GM21528 (cell line): ENCODE measurements around the gene EGFL8.

ENCODE experiments used
- ATAC-seq: cut with Tn5 transposase; IDR thresholded peaks from one replicate; pipeline ENCODE4 v1.9.1; 2021; ENCODE audit warnings: mild to moderate bottlenecking, moderate library complexity; ENCODE audit not compliant: unreplicated experiment, low FRiP score

EGFL8 gene

DNA sequence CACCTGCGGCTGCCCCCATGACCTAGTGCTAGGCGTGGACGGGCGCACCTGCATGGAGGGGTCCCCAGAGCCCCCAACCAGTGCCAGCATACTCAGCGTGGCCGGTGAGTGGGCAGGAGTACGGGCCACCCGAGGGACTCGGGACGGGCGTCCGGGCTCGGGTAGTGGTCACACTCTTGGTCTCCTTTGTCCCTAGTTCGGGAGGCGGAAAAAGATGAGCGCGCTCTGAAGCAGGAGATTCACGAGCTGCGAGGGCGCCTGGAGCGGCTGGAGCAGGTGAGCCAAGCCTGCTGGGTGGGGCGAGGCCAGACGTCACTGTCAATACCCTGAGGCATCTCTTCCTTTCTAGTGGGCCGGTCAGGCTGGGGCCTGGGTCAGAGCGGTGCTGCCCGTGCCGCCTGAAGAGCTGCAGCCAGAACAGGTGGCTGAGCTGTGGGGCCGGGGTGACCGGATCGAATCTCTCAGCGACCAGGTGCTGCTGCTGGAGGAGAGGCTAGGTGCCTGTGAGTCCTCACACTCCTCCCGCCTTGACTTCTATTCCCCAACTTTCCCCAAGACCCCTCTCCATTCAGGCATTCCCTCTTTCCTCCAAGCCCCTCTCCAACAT, 2.9 kb downstream of the EGFL8 start:
- no peak for ATAC-seq

DNA sequence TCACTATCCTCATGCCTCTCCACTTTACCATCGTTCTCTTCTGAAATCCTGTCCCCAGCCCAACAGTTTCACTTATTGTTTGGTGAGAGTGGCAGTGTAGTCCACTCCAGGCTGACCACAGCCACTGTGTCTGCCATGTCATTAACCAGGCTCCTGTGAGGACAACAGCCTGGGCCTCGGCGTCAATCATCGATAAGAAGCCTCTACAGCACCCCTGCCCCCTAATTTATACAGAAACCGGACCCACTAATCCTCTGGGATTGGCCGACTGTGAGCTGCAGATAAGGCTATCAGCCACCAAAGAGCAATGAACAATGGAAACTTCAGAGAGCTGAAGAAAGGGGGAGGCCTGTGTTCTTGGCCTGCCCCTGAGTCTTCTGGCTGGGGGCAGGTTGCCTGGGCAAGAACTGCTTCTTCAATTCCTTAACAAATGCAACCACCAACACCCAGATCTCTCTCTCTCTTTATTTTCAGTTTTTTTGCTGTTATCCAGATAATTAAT, 3.4 kb downstream of the EGFL8 start:
- no peak for ATAC-seq

GRCh38 chr6:32168350-32168749, 4.0 kb downstream of the EGFL8 start:
- no peak for ATAC-seq

DNA sequence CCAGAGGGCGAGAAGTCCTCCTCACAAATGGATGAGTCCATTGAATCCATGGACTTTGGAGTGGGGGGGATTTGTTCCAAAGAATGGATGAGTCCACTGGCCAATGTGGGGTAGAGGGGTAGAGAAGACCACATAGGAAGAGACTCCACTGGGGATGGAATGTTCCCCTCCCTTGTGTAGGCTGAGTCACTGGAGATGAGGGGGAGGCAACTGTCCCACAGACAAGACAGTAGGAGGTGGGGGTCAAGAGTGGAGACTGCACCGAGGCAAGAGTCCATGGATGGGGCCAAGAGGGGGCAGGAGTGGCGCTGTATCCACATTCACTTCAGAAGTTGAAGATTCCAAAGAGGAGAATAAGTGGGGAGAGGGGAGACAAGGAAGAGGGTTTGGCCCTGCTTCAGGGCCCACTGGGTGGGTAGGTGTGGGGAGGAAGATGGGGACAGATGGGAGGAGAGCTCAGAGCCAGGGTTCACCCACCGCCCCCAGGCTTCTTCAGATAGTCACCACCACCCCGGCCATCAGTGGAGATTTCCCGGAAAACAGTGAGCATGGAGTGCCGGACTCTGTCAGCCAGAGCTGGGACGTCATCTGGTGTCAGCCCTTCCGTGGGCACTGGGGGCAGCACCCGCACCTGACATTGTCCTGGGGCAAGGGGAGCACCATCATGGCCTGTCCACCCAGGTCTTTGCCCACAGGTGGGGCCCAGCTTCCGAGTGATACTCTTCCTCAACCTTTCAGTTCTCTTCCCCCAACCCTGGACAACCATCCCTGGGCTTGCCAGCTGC, 4.6 kb downstream of the EGFL8 start:
- ATAC-seq: no peak

GRCh38 chr6:32170294-32170693, 5.9 kb downstream of the EGFL8 start:
- no peak for ATAC-seq

DNA sequence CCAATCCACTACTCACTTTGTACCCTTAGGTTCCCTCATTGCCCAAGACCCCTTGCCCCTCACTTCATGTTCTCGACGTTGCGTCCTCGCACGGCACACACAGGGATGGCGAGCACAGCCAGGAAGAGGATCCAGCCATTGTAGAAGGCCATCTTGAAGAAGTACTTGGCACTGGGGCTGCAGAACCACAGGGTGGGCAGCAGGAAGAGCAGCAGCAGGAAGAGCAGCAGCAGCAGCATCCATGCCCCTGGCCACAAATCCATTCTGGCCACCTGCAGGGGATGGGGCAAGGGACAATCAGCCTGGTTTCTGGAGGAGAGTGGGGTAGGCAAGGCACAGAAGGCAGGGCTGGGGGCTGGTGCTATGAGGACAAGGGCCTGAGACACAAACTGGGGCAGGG, 6.8 kb downstream of the EGFL8 start:
- no peak for ATAC-seq

DNA sequence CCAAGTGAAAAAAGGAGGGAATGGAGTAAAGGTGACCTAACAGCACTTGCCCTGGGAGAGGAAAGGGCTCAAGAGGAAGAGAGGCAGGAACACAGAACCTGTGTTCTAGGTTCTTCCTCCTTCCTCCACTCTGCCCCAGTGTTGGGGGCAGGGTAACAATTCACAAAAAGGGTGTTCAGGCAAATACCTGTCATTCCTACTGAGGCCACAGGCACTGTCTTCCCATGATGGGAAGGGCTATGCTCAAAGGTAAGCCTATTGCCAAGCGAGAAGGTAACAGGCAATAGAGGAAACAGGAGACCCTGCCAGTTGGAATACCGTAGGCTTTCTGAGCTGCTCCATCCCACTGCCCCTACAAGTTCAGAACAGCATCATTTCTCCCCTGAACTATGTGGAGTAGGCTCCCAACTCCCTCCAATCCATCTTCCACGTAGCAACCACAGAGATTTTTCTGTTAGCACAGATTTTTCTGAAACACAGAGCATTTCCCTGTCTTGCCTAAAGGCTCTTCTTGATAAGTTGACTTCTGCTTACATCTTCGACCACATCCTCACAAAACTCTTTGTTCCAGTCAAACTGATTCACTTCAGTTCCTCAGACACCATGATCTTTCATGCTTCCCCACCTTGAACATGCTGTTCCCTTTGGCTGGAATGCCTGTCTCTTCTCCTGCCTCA, 8.8 kb downstream of the EGFL8 start:
- no peak for ATAC-seq

GRCh38 chr6:32174416-32174815, 10.0 kb downstream of the EGFL8 start:
- ATAC-seq: no peak

DNA sequence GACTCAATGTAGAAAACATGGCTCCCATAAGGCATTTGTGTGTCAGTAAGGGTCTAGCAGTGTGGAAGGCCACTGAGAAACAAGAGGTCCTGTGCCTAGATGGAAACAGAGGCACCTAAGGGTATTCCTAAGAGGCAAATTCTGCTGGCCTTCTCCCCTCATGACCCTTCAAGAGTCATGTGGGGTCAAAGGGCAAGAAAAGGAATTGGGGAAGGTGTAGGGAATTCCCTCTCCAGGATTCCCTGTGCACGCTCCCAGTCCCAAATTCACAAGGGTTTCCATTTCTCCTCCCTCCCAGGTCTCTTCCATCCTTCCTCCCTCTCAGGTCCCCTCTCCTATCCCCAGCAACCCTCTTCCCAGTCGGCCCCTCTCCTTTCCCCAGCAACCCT, 10.9 kb downstream of the EGFL8 start:
- ATAC-seq: no peak

GRCh38 chr6:32175711-32176475, 11.5 kb downstream of the EGFL8 start, which contains the start of gene AGPAT1:
Gene AGPAT1, minus strand, starts transcription at chr6:32176084. Its CDS starts 4,588 bp downstream, at chr6:32171496.
- ATAC-seq: peak; percentile 46

- ATAC-seq: no peak
Measured at GRCh38 chr6:32176476-32177182, 12.2 kb downstream of the EGFL8 start.

DNA sequence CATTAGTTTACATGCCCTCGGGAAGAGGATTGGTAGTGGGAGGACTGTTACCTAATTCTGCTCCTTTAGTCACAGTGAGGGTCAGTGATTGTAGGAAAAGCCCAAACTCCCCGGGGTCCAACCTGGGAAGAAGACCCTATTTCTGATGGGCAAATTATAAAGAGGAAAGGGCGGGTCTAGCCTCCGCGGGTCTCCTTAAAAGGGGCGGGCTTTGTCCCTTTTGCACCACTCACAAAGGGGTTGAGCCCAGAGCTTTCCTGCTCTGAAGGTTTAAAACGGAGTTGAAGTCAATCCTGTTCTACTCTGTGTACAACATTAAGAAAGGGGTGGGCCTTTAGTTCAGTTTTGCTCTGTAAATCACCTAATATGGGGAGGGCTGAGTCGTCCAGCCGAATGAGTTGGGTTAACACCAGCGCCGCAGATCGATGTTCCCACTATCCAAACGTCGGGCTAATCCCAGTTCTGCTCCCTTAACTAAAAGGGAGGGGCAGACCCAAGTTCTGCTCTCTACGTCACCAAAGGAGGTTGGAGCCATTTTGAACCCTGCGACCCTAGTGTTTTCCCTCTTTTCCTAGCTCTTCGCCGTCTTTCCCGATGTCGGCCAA, 12.9 kb downstream of the EGFL8 start:
- ATAC-seq: peak; percentile 7

GRCh38 chr6:32177788-32178546, 13.6 kb downstream of the EGFL8 start, which contains the start of gene RNF5:
Gene RNF5, plus strand, starts transcription at chr6:32178405. Its CDS starts 107 bp downstream, at chr6:32178512.
- ATAC-seq: peak; percentile 75

DNA sequence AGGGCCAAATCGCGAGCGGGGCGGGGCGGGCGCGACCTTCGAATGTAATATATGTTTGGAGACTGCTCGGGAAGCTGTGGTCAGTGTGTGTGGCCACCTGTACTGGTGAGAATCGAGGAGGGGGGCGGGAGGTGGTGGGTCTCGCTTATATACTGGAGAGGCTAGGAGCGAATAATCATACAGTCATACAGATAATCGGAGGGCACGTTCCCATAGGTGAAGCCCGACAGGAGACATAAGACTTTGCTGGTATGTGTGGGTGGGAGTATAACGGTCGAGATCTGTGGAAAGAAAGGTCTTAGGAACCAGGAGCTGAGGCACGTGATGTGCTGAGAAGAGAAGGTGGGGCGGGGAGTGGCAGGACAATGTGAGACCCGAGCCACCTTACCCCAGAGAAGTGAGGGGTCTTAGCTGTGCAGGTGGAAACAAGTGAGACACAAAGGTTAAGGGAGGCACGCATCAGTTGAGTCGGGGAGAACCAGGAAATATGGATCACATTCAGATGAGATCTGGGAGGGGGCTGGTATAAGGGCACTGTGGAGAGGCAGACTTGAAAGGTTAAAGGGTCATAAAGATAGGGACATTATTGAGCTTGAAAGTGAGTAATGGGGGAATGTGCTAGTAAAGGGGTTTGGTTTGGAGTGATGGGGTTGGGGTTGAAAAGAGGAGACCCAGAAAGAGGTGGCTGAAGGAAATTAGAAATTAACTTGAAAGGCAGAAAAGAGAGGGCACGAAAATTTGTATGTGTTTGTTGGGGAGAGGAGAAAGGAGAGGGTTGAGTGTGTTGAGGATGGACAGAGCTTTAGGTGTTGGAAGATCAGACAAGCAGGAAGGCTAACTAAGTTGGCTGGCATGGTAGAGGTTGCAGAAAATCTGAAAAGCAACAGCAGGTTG, 14.4 kb downstream of the EGFL8 start:
- ATAC-seq: no peak

DNA sequence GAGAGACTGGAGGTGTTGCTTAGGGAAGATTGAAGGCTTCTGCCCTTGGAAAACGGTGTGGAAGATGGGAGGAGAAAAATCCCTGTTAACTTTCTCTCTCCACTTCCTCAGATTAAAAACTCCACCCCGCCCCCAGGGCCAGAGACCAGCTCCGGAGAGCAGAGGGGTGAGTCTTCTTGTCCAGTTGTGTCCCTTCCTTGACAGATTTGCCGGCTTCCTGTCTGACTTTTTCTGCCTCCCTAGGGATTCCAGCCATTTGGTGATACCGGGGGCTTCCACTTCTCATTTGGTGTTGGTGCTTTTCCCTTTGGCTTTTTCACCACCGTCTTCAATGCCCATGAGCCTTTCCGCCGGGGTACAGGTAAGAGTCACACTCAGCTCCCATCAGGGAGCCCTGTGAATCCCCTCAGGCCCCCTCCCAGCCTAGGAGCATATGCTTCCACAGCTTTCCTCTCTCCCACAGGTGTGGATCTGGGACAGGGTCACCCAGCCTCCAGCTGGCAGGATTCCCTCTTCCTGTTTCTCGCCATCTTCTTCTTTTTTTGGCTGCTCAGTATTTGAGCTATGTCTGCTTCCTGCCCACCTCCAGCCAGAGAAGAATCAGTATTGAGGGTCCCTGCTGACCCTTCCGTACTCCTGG, 15.5 kb downstream of the EGFL8 start:
- no peak for ATAC-seq

GRCh38 chr6:32181148-32181702, 16.8 kb downstream of the EGFL8 start:
- no peak for ATAC-seq

- no peak for ATAC-seq
Measured at GRCh38 chr6:32181915-32182529, 17.6 kb downstream of the EGFL8 start.
